GM21737 (cell line): ENCODE results near the gene NXPH1.

ENCODE experiments used
- ATAC-seq: cut with Tn5 transposase; IDR thresholded peaks from one replicate; pipeline ENCODE4 v1.9.1; 2021; ENCODE audit warnings: mild to moderate bottlenecking, moderate library complexity; ENCODE audit not compliant: unreplicated experiment

The NXPH1 gene

DNA sequence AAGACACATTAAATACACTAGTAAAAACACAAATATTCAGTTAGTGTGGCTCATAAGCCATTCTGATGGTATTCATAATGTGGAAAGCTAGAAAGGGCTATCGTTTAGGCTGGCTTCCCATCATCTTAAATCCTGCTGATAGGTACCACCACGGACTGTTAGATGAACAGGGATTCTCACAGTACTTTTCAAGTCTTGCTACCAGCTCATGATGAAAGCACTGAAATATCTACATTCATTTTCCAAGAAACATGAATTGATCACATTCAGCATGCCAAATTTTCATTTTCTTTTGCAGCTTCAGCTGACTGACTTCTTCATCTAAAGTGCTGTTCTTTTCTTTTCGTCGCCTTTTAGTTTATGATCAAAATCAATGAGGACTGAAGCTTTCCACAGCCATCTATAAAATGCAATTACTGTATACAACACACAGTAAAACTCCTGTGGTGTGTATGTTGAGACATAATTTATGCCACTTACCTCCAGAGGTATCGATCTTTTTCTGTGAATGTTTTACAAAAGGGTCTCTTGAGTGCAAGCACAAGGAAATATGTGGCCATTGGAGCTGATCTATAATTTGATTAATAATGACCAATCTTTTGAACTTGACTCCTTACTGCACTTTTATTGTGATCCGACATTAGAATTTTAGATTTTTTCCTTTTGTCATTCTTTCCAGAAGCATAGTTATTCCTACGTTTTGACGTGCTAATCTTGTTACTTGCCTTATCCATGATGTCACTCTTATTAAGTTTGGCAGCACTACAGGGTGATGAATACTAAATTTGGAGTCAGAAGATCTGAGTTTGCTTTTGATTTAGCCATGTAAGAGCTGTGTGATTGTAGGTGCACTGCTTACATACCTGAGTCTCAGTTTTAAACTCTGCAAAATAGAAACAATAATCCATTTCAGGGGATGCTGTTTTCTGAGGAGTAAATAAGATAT, 58.4 kb downstream of the NXPH1 start:
- no peak for ATAC-seq

DNA sequence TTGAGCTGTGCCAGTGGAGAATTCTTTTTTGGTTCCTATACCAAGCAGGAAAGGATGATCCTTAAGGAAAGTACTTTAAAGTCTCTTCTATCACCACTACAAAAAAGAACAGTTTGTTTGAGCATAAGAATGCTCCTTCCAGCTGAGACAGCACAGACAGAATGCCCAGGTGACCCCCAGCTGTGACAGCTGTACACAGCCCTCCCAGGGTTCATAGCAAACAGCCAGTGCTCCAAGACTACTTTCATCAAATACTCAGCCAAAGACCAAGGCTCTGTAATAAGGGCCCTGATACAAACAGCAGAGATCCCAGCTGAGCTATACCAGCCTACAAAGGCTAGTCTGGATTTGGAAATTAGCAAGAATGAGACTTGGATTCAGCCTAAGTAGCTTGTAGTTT, 65.7 kb downstream of the NXPH1 start:
- no peak for ATAC-seq

DNA sequence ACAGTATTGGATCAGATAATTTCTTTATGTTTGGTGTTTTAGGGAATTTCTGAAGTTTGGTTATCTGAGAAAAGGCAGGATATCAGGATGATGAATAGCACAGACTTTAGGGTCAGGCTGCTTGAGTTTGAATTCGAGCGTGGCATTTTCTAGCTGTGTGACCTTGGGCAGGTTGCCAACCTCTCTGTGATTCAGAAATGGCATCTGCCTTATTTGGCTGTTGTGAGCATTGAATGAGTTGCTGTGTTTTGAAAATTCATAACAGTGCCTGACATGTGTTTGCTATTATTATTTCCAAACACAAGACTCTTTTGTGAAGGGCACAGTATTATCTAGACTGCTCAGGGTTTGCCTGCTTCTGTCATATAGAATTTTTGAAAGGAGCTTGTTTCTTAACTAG, 66.9 kb downstream of the NXPH1 start:
- no peak for ATAC-seq

DNA sequence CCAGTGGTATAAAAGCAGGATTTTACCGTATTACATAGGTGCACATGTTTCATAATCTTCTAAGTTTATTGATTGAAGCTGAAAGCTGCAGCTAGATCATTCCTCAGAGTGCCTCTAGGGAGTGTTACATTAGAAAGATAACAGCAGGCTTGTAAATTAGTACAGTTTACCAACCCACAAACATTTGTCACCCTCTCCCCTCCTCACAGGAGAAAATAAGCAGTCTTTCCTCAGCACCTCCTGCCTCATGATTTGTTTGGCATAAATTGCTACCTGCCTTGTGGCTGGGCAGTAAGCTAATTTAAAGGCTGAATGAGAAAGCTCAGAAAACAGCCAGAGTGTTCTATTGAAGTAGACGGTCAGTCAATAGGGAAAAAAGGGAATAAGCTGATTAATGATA, 74.2 kb downstream of the NXPH1 start:
- no peak for ATAC-seq

- no peak for ATAC-seq
Observed at GRCh38 chr7:8509621-8510020, 76.2 kb downstream of the NXPH1 start.

- ATAC-seq: no peak
Observed at GRCh38 chr7:8511855-8512254, 78.4 kb downstream of the NXPH1 start.

GRCh38 chr7:8514781-8515519, 81.5 kb downstream of the NXPH1 start:
- no peak for ATAC-seq

GRCh38 chr7:8515640-8516185, 82.3 kb downstream of the NXPH1 start:
- no peak for ATAC-seq

DNA sequence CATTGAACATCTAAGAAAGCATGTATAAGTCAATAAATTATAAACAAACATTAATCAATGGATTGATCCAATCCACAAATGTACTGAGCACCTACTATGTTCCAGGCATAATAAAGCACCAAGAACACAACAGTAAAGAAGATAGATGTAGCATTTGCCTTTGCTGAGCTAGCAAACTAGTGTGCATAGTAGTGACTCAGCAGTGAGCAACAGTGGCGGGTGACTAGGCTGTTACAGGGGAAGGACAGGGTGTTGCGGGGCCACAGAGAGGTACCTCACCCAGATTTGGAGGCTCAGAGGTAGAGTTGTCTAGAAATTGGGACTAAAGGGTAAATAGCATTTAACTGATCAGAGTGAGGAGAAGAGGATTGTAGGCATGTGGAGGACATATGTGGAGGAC, 83.6 kb downstream of the NXPH1 start:
- ATAC-seq: no peak

GRCh38 chr7:8528311-8528710, 94.9 kb downstream of the NXPH1 start:
- ATAC-seq: no peak

GRCh38 chr7:8531991-8532515, 98.6 kb downstream of the NXPH1 start:
- ATAC-seq: no peak

DNA sequence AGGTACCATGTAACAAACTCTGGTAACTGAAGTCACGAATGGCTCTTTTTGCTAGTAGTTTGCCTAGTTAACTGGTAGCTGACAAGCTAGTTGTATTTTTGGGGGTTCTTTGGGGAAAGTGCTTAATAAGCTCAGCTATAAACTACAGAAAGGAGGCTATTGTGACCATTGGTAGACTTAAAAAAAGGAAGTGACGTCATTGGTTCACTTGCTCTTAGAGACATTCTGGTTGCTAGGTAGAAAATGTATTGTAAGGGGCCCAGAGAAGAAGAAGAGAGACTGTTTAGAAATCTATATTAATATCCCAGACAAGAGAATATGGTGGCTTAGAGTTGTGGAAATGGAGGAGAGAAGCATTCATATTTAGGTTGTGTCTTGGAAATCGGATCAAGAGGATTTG, 103.0 kb downstream of the NXPH1 start:
- no peak for ATAC-seq

- ATAC-seq: no peak
Observed at GRCh38 chr7:8549046-8549445, 115.6 kb downstream of the NXPH1 start.

DNA sequence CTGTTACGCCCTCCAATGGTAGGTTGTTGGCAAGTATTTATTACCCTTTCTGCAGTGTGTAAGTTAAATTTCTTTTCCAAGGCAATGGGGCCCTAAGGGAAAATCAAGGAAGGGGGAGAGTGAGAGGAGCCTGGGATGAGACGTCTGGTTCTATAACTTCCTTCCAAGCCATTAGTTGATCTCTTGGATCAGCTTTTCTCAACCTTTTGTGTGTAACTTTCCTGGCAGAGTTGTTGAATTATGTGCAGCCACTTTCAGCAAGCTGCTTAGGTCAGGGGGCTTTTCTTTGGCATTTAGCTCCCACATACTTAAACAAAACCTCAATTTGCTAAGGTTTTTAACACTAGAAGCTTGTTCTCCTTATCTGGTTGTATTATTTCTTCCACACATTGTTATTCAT, 127.1 kb downstream of the NXPH1 start:
- no peak for ATAC-seq

- ATAC-seq: no peak
Observed at GRCh38 chr7:8561449-8561848, 128.0 kb downstream of the NXPH1 start.

DNA sequence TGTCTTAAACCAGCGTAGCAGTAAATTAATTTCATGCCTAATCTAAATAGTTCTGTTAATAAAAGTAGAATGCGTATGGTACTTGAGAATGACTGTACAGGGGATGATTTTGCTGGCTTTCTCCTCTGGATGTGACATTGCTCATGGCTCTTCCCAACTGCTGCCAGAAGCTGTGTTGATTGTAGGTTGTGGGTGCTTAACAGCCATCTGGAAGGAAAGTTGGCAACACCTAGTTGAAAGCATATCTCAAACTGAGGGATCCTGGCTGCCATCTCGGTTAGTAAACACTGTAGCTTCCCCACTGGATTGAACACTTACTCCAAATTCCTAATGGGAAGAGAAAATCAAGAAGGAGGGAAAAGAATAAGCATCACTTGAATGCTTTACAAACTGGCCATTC, 130.9 kb downstream of the NXPH1 start:
- no peak for ATAC-seq

DNA sequence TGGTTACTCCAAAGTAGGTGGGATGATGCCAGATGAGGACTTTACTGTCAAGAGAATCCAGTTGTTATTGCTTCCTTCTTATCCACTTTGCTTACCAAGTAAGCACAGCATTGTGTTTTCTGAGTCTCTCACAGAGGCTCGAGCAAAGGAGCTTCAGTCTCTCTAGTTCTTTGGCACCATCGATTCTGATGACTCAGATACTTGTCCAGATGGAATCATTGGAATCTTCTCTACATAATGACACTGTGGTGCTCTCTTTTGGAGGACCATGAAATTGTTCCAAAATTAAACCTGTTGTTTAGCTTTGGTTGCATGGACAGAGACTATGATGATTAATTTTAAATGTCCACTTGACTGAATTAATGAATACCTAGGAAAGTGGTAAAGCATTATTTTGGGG, 132.6 kb downstream of the NXPH1 start:
- no peak for ATAC-seq

GRCh38 chr7:8567626-8568025, 134.2 kb downstream of the NXPH1 start:
- ATAC-seq: no peak

GRCh38 chr7:8579661-8580194, 146.3 kb downstream of the NXPH1 start:
- no peak for ATAC-seq

DNA sequence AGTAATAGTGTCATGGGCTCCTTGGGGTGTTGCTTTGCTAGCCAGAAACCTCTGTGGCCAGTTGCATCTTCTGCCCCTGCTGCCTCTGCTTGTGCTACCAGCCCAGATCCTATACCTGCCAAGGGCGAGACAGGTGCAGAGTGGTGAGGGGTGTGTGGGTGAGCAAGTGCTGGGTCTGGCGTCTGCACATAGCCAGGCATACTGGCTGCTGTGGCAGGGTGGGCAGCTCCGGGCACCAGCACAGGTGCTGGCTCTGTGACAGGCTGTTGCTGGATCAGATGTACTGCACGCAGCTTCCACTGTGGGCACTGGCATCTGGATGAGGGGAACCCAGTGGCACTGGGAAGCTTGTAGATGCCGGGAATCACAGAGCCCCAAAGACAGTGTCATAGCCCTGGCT, 148.4 kb downstream of the NXPH1 start:
- ATAC-seq: no peak

GRCh38 chr7:8582728-8583127, 149.3 kb downstream of the NXPH1 start:
- ATAC-seq: no peak
